Measurements from ENCODE around the gene TMEM108. TPM values are rescaled to one million over a fixed set of nuclear protein-coding genes. Genes with fewer than 3 reads are reported as not detected.

Gene TMEM108
- total RNA-seq, 1 experiment from 2014 or later, result not detected

DNA sequence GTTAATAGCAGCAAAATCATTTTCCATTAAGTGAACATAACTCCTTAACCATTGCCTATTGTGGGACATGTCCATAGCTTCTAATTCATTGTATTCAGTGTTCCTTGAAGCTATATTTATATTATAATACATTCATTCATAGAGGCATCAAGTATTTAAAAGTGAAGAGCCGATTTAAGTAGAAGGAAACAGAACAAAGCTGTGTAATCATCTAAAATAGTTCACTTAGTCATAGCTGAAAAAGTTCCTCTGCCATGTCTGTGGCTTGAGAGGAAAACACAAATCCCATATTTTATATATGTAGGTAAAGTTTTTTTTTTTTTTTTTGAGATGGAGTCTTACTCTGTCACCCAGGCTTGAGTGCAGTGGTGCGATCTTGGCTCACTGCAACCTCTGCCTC is 54.5 kb downstream of the TMEM108 start:
- no peak overlapping the region for H3K27ac Mint-ChIP-seq (ENCODE audit: unreplicated experiment)
- no peaks in the 10 kb centered on the region for H3K4me1 ChIP-seq
- ChIA-PET CTCF (no interaction called here), POLR2A (no interaction called here)
- H3K36me3 ChIP-seq (ENCODE audit: control insufficient read depth, insufficient read depth, low read length), result no peaks in the 10 kb centered on the region
- H3K4me3 Mint-ChIP-seq (ENCODE audit: unreplicated experiment), result no peak overlapping the region
- intact Hi-C loops (cut with micrococcal nuclease; ENCODE audit: unreplicated experiment), result no loop called here
- no TSS peak for BruUV-seq (replicated peaks)
- no peaks in the 10 kb centered on the region for H3K36me3 Mint-ChIP-seq (ENCODE audit: insufficient read depth, unreplicated experiment)
- TF ChIP-seq, protein P1, sequence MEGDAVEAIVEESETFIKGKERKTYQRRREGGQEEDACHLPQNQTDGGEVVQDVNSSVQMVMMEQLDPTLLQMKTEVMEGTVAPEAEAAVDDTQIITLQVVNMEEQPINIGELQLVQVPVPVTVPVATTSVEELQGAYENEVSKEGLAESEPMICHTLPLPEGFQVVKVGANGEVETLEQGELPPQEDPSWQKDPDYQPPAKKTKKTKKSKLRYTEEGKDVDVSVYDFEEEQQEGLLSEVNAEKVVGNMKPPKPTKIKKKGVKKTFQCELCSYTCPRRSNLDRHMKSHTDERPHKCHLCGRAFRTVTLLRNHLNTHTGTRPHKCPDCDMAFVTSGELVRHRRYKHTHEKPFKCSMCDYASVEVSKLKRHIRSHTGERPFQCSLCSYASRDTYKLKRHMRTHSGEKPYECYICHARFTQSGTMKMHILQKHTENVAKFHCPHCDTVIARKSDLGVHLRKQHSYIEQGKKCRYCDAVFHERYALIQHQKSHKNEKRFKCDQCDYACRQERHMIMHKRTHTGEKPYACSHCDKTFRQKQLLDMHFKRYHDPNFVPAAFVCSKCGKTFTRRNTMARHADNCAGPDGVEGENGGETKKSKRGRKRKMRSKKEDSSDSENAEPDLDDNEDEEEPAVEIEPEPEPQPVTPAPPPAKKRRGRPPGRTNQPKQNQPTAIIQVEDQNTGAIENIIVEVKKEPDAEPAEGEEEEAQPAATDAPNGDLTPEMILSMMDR (IDR thresholded peaks at IDR 0.05; ENCODE audit: insufficient read depth in 1 of 2, low read depth in 1 of 2, low read length in 1 of 2, severe bottlenecking in 1 of 2, unreplicated experiment in 1 of 2), result no peak
- no peaks in the 10 kb centered on the region for H3K9me3 Mint-ChIP-seq (ENCODE audit: unreplicated experiment)
- no peak overlapping the region for H3K4me3 ChIP-seq (ENCODE audit: low read depth, low read length)
- H3K27me3 ChIP-seq (replicated peaks; ENCODE audit: control insufficient read depth, insufficient read depth, low read length), result no peaks in the 10 kb centered on the region
- DNase-seq, result no peak
- H3K4me1 Mint-ChIP-seq (ENCODE audit: low read depth, unreplicated experiment), result no peaks in the 10 kb centered on the region
- H3K27me3 Mint-ChIP-seq (ENCODE audit: insufficient read depth, unreplicated experiment), result peaks cover 7% of the 10 kb centered on the region
- H3K9me3 ChIP-seq, result no peaks in the 10 kb centered on the region

- H3K4me3 Mint-ChIP-seq (ENCODE audit: unreplicated experiment), result no peak overlapping the region
- H3K4me1 ChIP-seq, result no peaks in the 10 kb centered on the region
- CTCF ChIA-PET, result no interaction called here
- POLR2A ChIA-PET, result no interaction called here
- H3K27ac Mint-ChIP-seq (ENCODE audit: unreplicated experiment), result no peak overlapping the region
- TF ChIP-seq, protein P1 (IDR thresholded peaks at IDR 0.05; ENCODE audit: insufficient read depth in 1 of 2, low read depth in 1 of 2, low read length in 1 of 2, severe bottlenecking in 1 of 2, unreplicated experiment in 1 of 2), result no peak
- no peaks in the 10 kb centered on the region for H3K27me3 ChIP-seq (replicated peaks; ENCODE audit: control insufficient read depth, insufficient read depth, low read length)
- H3K4me3 ChIP-seq (ENCODE audit: low read depth, low read length), result no peak overlapping the region
- H3K36me3 Mint-ChIP-seq (ENCODE audit: insufficient read depth, unreplicated experiment), result no peaks in the 10 kb centered on the region
- DNase-seq, result no peak
- no peaks in the 10 kb centered on the region for H3K9me3 ChIP-seq
- no peaks in the 10 kb centered on the region for H3K9me3 Mint-ChIP-seq (ENCODE audit: unreplicated experiment)
- no TSS peak for BruUV-seq (replicated peaks)
- intact Hi-C loops (cut with micrococcal nuclease; ENCODE audit: unreplicated experiment), result no loop called here
- no peaks in the 10 kb centered on the region for H3K4me1 Mint-ChIP-seq (ENCODE audit: low read depth, unreplicated experiment)
- H3K27me3 Mint-ChIP-seq (ENCODE audit: insufficient read depth, unreplicated experiment), result peaks cover 7% of the 10 kb centered on the region
- H3K36me3 ChIP-seq (ENCODE audit: control insufficient read depth, insufficient read depth, low read length), result no peaks in the 10 kb centered on the region
Observed at GRCh38 chr3:133093366-133093765, 55.2 kb downstream of the TMEM108 start.

DNA sequence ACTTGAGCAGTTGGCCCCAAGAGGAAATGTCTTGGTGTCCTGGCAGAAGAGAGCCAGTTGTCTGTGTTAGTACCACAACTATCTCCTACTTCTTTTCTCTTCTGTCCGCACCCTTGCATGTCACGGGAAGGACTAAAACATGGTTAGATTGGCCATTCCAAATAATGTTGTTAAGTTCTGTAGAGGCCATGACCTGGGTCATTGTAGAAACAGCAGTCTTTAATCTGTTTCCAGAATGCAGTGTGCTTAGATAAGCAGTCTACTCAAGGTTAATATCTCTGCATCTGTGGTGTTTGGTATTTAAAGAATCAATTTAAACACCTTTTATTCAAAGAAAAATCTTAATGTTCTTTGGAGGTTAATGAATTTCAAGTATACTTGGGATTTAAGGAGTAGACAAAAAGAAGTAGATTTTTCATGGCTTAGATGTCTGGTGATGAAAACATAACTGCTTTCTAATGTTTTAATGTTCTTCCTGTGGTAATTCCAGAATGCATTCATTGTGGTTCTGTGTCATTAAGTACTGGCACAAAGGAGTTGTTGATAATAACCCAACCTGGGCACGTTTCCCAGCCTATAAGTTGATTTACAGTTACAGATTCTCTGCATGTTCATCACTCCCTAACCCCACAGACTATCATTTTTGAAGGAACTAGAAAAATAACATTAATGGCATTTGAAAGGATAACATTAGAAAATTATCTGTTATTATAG is 58.9 kb downstream of the TMEM108 start:
- intact Hi-C loops (cut with micrococcal nuclease; ENCODE audit: unreplicated experiment), result no loop called here
- Histone ChIP-seq H3K27me3 (replicated peaks; ENCODE audit: control insufficient read depth, insufficient read depth, low read length) (no peaks in the 10 kb centered on the region), H3K4me1 (no peaks in the 10 kb centered on the region), H3K4me3 (ENCODE audit: low read depth, low read length) (no peak overlapping the region), H3K36me3 (ENCODE audit: control insufficient read depth, insufficient read depth, low read length) (no peaks in the 10 kb centered on the region), H3K9me3 (no peaks in the 10 kb centered on the region)
- Mint-ChIP-seq H3K36me3 (ENCODE audit: insufficient read depth, unreplicated experiment) (no peaks in the 10 kb centered on the region), H3K4me3 (ENCODE audit: unreplicated experiment) (no peak overlapping the region), H3K27ac (ENCODE audit: unreplicated experiment) (no peak overlapping the region), H3K27me3 (ENCODE audit: insufficient read depth, unreplicated experiment) (peaks cover 8% of the 10 kb centered on the region), H3K9me3 (ENCODE audit: unreplicated experiment) (no peaks in the 10 kb centered on the region), H3K4me1 (ENCODE audit: low read depth, unreplicated experiment) (no peaks in the 10 kb centered on the region)
- no TSS peak for BruUV-seq (replicated peaks)
- POLR2A ChIA-PET, result no interaction called here
- CTCF ChIA-PET, result no interaction called here
- DNase-seq, result no peak
- TF ChIP-seq, protein P1 (IDR thresholded peaks at IDR 0.05; ENCODE audit: insufficient read depth in 1 of 2, low read depth in 1 of 2, low read length in 1 of 2, severe bottlenecking in 1 of 2, unreplicated experiment in 1 of 2), result no peak

All from Caco-2 (cell line).